T-helper 1 cell (primary cell): ENCODE measurements around the gene SFXN3.
A peak's percentile ranks its signal among the peaks of the same experiment; 100 is the strongest.

ENCODE experiments used
- DNase-seq, 5 donors: peaks; one replicate each; pipeline ENCODE4 v3.0.0-alpha.2; 2012 to 2020

The SFXN3 gene

DNA sequence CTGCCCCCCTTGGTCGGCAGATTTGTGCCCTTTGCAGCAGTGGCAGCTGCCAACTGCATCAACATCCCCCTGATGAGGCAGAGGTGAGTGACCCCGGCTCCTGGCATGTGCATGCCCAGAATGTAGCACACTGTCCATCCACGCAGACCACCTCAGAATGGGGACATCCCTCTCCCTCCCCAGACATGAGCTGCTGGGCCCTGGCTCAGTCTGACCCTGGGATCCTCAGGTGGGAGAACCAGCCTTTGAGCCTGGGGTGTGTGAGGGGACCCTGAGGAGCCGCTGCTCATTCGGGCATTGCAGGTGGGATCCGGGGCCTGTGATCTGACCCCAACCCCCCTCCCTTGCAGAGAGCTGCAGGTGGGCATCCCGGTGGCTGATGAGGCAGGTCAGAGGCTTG lies 5.7 kb downstream of the SFXN3 start:
- DNase-seq, result no peak

DNA sequence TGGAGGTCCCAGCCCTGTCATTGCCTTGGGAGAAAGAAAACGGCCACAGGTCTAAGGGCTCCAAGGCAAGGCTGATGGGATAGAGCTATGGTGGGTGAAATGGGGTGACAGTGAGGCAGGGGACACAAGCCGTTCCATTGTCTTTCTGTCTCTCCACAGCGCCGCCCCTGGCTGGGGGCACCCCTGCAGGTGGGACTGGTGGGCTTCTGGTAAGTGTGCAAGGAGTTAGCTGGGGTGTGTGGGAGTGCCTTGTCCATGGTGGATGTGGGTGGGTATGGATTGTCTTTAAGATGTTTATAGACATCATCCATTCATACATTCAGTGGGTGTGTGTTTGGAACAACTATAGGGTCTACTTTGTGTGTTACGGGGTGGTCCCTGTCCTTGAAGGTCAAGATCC lies 7.5 kb downstream of the SFXN3 start:
- no peak for DNase-seq

DNA sequence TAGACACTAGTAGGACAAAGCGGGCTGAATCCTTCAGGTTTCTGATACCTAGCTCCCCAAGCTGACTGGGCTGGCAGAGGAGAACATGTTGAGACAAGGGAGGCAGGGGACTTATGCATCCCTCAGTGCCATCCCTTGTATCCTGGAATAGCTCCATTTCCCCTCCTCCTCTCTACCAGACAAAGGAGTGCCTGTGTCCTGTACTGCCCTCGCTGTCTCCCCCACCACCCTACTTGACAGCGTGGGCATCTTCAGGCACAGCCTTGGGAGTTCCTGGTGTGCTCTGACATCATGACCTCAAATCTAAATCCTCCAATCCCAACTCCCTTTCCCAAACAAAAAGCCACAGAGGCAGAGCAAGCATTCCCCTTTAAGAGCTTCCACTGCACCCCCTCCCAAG lies 9.0 kb downstream of the SFXN3 start:
- DNase-seq, result no peak

- no peak for DNase-seq
Measured at GRCh38 chr10:101040851-101041250, 9.8 kb downstream of the SFXN3 start.

DNA sequence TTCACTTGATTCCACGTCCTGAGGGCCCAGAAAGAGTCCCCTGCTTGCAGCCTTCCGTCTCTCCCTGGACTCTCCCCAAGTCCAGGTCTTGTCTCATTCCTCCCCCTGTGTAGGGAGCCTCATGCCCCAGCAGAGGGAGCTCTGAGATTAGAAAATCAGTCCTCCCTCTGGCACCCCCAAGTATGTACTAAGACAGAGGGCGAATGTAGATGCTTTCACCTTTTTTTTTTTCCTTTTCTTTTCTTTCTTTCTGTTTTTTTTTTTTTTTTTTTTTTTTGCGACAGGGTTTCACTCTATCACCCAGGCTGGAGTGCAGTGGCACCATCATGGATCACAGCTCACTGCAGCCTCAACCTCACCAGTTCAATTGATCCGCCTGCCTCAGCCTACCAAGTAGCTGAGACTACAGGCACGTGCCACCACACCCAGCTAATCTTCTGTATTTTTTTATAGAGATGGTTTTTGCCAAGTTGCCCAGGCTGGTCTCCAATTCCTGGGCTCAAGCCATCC lies 10.3 kb downstream of the SFXN3 start:
- DNase-seq, result peak in 4 of 5 donors; percentile 48 to 73 (median 64)

GRCh38 chr10:101042118-101042517 lies 11.1 kb downstream of the SFXN3 start:
- DNase-seq, result no peak

- DNase-seq, result peak; percentile 58 to 90 (median 70)
Measured at GRCh38 chr10:101042667-101043362, 11.8 kb downstream of the SFXN3 start.

DNA sequence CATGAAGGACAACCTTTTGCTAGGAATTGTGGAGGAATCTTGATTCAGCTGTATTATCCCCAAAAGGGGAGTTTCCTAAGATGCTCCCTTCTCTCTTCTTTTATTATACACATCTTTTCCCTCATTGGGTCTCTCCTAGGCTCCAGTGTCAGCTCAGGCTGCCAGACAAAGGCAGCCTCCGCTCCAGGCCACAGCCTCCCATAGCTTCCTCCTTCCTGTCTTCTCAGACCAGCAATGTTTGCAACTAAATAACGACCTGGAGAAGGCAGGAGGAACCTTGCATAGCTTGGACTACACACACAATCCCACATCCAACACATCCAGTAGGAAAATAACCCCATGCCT lies 12.3 kb downstream of the SFXN3 start:
- DNase-seq, result no peak

GRCh38 chr10:101044117-101044516 lies 13.1 kb downstream of the SFXN3 start:
- no peak for DNase-seq

GRCh38 chr10:101046332-101047238 lies 15.6 kb downstream of the SFXN3 start:
- no peak for DNase-seq

DNA sequence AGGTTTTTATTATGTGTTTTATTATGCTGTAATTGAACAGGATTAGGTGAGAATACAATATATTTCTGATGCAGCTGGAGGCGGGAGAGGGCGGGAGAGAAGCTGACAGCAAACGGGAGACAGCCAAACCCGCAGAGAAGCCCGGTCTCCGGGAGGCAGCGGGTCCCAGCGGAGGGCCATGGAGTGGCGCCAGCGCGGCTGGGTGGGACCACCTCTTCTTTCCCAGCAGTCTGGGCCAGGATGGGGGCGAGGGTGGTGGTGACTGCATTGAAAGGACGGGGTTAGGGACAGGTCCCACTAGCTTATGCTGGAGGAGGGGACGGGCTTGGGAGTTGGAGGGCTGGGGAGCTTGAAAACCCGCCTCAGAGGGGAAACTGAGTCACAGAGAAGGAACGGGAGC lies 16.2 kb downstream of the SFXN3 start:
- no peak for DNase-seq

DNA sequence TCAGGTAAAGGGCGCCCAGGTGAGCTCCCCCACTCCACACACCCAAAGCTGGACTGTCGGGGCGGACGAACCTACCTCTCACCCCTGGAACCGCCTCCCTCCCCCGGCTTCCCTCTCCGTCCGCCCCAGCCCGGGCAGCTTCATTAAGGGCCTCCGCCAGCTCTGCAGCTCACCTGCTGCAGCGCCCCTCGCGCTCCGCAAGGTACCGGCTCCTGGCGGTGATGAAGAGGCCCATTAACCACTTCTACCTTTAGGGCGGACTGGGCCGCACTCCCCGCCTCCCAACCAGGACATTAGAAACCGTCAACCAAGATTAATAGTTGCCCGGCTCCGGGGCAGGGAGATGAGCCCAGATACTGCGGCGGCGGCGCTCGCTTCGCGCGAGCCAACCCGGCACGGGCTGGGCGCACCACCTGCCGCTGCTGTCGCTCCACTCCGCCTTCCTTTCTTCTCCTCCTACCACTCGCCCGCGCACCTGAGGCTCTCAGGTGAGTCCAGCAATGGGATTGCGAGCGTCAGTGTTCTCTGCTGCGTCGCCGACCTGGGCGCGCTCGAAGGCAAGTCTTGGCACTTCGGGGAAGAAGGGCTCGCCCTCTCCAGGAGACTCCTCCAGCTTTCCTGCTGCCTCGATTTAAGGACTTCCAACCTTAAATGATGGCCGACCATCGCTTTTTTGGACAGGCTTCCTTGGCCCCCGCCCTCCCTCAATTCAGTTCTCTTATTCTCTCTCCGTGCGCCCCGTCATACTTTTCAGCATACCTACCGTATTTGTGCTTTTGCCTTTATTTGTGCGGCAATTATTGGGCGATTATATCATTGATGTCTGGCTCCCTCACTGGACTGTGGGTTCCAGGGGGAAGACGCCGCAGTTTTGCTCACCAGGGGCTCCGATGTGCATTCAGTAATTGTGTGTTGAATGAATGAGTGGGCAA lies 17.2 kb downstream of the SFXN3 start:
- DNase-seq, result no peak

DNA sequence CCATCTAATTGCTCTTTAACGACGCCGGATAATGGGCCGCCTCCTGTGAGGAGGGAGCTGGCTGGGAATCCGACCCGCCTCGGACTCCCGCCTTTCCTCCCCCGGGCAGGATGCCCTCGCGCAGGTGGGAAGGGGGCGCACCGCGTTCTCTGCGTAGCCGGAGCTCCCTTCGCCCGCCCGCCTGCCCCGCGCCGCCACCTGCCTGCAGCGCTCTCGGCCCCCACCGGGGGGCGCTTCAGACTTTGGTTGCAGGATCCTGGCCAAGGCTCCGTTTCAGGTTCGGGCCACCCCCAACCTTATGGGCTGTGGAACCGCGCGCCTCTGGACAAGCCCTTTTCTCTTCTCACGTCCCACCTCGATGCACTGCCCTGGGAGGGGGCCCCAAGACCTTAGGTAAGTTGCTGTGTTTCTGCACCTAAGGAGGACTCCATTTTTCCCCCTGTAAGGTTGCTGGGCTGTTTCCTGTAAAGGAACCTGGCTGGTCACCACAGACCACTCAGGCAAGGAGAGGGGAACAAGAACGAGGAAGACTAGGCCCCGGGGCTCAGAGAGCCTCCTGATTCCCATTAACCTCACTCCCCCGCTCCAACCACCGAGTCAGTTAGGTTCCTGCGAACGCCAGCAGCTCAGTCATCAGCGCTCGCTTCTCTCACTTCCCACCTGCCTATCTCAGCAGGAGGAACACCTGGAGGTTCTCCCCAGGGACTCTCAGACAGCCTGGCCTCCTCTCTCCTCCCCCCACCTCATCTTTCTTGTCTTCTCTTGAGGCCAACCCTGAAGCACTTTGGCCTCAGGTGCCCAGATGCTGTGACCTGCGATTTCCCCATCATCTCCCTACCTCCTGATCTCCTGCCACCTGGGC lies 19.4 kb downstream of the SFXN3 start:
- peak; percentile 55 to 72 (median 67) for DNase-seq

DNA sequence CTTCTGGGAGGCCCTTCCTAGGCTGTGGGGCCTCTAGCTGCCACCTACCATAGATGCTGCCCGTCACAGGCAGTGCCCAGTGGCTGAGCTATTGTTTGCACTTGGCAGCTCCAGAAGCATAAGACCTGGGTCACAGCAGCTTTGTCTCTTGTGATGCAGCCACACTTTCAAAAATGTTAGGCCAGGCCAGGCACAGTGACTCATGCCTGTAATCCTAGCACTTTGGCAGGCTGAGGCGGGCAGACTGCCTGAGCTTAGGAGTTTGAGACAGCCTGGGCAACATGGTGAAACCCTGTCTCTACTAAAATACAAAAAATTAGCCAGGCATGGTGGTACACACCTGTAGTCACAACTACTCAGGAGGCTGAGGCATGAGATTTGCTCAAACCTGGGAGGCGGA lies 21.3 kb downstream of the SFXN3 start:
- no peak for DNase-seq

- no peak for DNase-seq
Measured at GRCh38 chr10:101053516-101053915, 22.5 kb downstream of the SFXN3 start.

- DNase-seq, result no peak
Measured at GRCh38 chr10:101054351-101054750, 23.3 kb downstream of the SFXN3 start.

DNA sequence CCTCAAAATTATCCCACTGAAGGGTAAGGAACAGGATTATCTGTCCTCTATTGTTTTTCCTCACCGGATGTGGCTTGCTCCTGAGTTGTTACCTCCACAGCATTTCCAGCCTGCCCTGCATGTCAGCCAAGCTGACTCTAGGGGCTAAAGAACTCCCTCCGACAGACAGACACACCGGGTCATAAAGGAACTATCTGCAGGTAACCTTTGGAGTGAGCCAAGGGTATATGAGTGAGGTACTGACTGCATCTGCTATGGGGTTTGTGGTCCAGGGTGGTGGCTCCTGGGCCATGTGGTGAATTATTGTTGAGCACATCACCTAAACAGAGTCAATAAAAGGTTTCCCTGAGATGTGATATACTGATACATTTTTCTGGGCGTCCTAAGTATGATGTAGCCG lies 23.8 kb downstream of the SFXN3 start:
- no peak for DNase-seq

DNA sequence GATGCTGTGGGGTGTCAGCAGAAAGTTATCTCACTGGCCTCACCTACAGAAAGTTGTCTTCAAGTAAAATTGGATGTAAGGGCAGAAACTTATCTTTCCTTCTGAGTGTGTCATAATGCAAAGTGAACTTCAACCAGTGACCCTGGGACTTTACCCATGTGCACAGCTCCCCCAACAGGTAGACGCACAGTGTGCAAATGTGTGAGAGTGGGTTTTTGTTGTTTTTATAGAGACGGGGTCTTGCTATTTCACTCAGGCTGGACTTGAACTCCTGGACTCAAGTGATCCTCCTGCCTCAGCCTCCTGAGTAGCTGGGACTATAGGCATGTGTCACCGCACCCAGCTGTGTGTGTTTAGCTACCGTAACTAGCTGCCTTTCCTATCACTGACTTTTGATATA lies 24.4 kb downstream of the SFXN3 start:
- DNase-seq, result no peak

GRCh38 chr10:101056365-101057151 lies 25.5 kb downstream of the SFXN3 start:
- no peak for DNase-seq

DNA sequence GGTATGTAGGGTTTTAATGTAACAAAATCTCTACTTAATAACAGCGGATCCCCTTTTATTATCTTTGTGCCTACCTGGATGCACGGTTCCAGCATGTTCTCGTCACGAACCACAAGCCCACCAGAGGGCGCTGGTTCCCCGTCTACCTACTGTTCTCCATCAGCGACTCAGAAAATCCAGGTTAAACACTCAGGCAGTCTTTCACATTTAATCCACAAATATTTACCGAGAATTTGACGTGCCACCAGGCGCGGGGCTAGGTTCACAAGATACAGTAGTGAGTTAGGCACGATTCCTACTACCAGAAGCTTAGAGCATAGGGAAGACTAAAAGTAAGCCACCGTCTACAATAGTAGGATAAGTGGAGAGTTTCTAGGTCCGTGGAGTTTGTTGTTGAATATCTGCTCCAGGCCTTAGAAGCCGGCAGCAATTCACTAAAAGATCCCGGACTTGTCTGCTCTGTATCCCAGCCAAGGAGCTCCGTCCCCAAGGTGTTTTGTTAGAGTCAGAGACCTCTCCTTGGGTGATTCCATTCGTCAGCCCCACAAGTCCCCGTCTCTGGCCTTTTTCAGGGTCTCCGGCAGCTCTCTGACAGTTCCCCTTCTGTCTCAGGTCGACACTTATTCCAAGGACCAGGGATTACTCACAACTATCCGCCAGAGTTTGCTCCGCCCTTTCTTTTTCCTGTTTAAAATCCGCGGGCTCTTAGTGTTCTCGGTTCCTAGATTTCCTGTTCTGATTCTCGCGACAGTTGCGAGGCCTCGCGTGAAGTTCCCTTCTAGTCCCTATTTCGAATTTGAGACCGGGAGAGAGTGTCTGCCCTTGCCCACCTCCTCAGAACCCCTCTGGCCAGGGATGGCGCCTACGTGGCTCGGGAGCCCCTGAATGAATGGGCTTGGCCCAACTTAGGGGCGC lies 29.3 kb downstream of the SFXN3 start:
- DNase-seq, result peak; percentile 69 to 91 (median 80)
